Keratinocyte (primary cell): ENCODE data around the gene GNLY. TPM values are rescaled to one million over a fixed set of nuclear protein-coding genes. Genes with fewer than 3 reads are reported as not detected.

Experiments used
- DNase-seq: peaks from one replicate; pipeline ENCODE4 v3.0.0-alpha.2; 2011; ENCODE audit warnings: low read depth, missing footprints, low spot score
- FAIRE-seq: peaks from 2 replicates; lab custom pipeline; 2011; peaks lifted over from hg19 to GRCh38; lab: Jason Lieb, UNC
- H2AFZ ChIP-seq: 2 replicates; pipeline ENCODE4 v1.6.0; 2012; ENCODE audit warnings: low read length, control low read depth, inconsistent platforms; ENCODE audit not compliant: control insufficient read depth
- H3K27ac ChIP-seq: 2 replicates; pipeline ENCODE4 v1.5.1; 2011; ENCODE audit warnings: low read length; ENCODE audit not compliant: control insufficient read depth, insufficient read depth
- H3K27me3 ChIP-seq: 3 replicates; pipeline ENCODE4 v1.6.0; 2011; ENCODE audit warnings: low read length; ENCODE audit not compliant: control insufficient read depth, insufficient read depth; ENCODE audit errors: extremely low read depth
- H3K36me3 ChIP-seq, 2 experiments: 2 replicates in 1 of 2; 3 replicates in 1 of 2; pipeline ENCODE4 v1.5.1; 2011; ENCODE audit warnings: low read length in 2 of 2, mild to moderate bottlenecking in 1 of 2; ENCODE audit not compliant: control insufficient read depth in 2 of 2, insufficient read depth in 2 of 2; ENCODE audit errors: extremely low read depth in 1 of 2
- H3K4me1 ChIP-seq: 3 replicates; pipeline ENCODE4 v1.5.1; 2011; ENCODE audit warnings: low read length; ENCODE audit not compliant: control insufficient read depth, insufficient read depth; ENCODE audit errors: extremely low read depth
- H3K4me2 ChIP-seq: 3 replicates; pipeline ENCODE4 v1.6.0; 2011; ENCODE audit warnings: low read depth, low read length; ENCODE audit not compliant: control insufficient read depth, insufficient read depth; ENCODE audit errors: extremely low read depth
- H3K4me3 ChIP-seq, 3 experiments: fragments of 200-600 bp in 1 of 3; sonication (generic) in 1 of 3; 2 replicates in 2 of 3; 3 replicates in 1 of 3; pipeline ENCODE4 v1.5.1; 2011 to 2016; ENCODE audit warnings: low read length in 3 of 3, mild to moderate bottlenecking in 3 of 3, control low read depth in 2 of 3, inconsistent platforms in 1 of 3, low read depth in 1 of 3, mixed read lengths in 1 of 3, mixed run types in 1 of 3, moderate library complexity in 1 of 3; ENCODE audit not compliant: control insufficient read depth in 2 of 3, insufficient read depth in 2 of 3; ENCODE audit errors: extremely low read depth in 1 of 3
- H3K79me2 ChIP-seq: 2 replicates; pipeline ENCODE4 v1.6.0; 2012; ENCODE audit warnings: low read length; ENCODE audit not compliant: control insufficient read depth, insufficient read depth
- H3K9ac ChIP-seq: 3 replicates; pipeline ENCODE4 v1.6.0; 2011; ENCODE audit warnings: low read length; ENCODE audit not compliant: control insufficient read depth, insufficient read depth; ENCODE audit errors: extremely low read depth
- H3K9me1 ChIP-seq: 3 replicates; pipeline ENCODE4 v1.6.0; 2011; ENCODE audit warnings: low read length; ENCODE audit not compliant: control insufficient read depth, insufficient read depth; ENCODE audit errors: extremely low read depth
- H3K9me3 ChIP-seq: 2 replicates; pipeline ENCODE4 v1.5.1; 2012; ENCODE audit warnings: low read depth, low read length; ENCODE audit not compliant: control insufficient read depth
- H4K20me1 ChIP-seq: 3 replicates; pipeline ENCODE4 v1.6.0; 2011; ENCODE audit warnings: low read length; ENCODE audit not compliant: control insufficient read depth, insufficient read depth; ENCODE audit errors: extremely low read depth
- CTCF ChIP-seq, 3 experiments: IDR thresholded peaks in 1 of 3; conservative IDR thresholded peaks in 1 of 3; optimal IDR thresholded peaks in 1 of 3; 2 replicates in 2 of 3; 3 replicates in 1 of 3; pipeline versions ENCODE3 to v1.5.1; 2011; ENCODE audit warnings: low read length in 3 of 3, mild to moderate bottlenecking in 3 of 3, moderate library complexity in 2 of 3, control low read depth in 1 of 3, inconsistent platforms in 1 of 3; ENCODE audit not compliant: insufficient read depth in 2 of 3; ENCODE audit errors: extremely low read depth in 1 of 3
- EZH2 ChIP-seq: IDR thresholded peaks from one replicate; pipeline ENCODE4 v1.6.1; 2012; ENCODE audit warnings: inconsistent platforms, mild to moderate bottlenecking, low read length, moderate library complexity
- dilution Hi-C: fragments of 300-500 bp; cut with MboI; formaldehyde crosslinking; loops from one replicate; pipeline ENCODE4 v1.7.0; 2020; ENCODE audit warnings: low sequenced_read_pairs; ENCODE audit not compliant: extremely low pct_ligation_motif_present
- polyA plus RNA-seq, 5 experiments: library from polyadenylated mRNA; depleted of rRNA in 3 of 5; stranded (reverse) in 3 of 5; stranded (forward) in 1 of 5; unstranded in 1 of 5; fragments of >200 nt; gene quantifications; 1 replicate in 1 of 5; 2 replicates in 3 of 5; 3 replicates in 1 of 5; pipeline versions ENCODE4 v1.2.1 to v1.2.3, GENCODE V29; 2011 to 2012; ENCODE audit warnings: missing spikeins in 2 of 5, low read depth in 1 of 5, low replicate concordance in 1 of 5

Gene GNLY
- polyA plus RNA-seq, 1 donor (not counting 4 experiments of a cell fraction or from before 2014, with no cell fraction given) = not detected

- Histone ChIP-seq H3K27me3 (no peaks in the 10 kb centered on the region), H3K79me2 (no peaks in the 10 kb centered on the region), H3K27ac (no peak overlapping the region), H2AFZ (no peak overlapping the region), H3K36me3 (peaks cover 0 to 8% of the 10 kb centered on the region in 2 experiments), H3K9ac (no peak overlapping the region), H3K4me3 (no peak overlapping the region), H3K4me2 (no peak overlapping the region), H3K4me1 (no peaks in the 10 kb centered on the region), H4K20me1 (no peaks in the 10 kb centered on the region), H3K9me1 (no peaks in the 10 kb centered on the region), H3K9me3 (no peaks in the 10 kb centered on the region)
- dilution Hi-C loops = no loop called here
- TF ChIP-seq EZH2 = no peak
- no peak for TF ChIP-seq CTCF (optimal IDR thresholded peaks at IDR 0.05 in 1 of 3, IDR thresholded peaks at IDR 0.05 in 1 of 3, conservative IDR thresholded peaks at IDR 0.05 in 1 of 3; ENCODE audit: extremely low read depth in 1 of 3, insufficient read depth in 2 of 3, low read length in 3 of 3)
- no peak for DNase-seq
- no peak for FAIRE-seq
Measured at GRCh38 chr2:85661139-85661858, 32.9 kb upstream of the GNLY start.

GRCh38 chr2:85662899-85663593 lies 31.1 kb upstream of the GNLY start:
- Histone ChIP-seq H3K9ac (no peak overlapping the region), H3K9me1 (no peaks in the 10 kb centered on the region), H3K4me2 (no peak overlapping the region), H2AFZ (no peak overlapping the region), H3K4me3 (no peak overlapping the region), H3K4me1 (no peaks in the 10 kb centered on the region), H3K27me3 (no peaks in the 10 kb centered on the region), H4K20me1 (no peaks in the 10 kb centered on the region), H3K9me3 (no peaks in the 10 kb centered on the region), H3K36me3 (peaks cover 0 to 3% of the 10 kb centered on the region in 2 experiments), H3K79me2 (no peaks in the 10 kb centered on the region), H3K27ac (no peak overlapping the region)
- DNase-seq (no peak), FAIRE-seq (no peak)
- dilution Hi-C loops = no loop called here
- TF ChIP-seq EZH2 (no peak), CTCF (optimal IDR thresholded peaks at IDR 0.05 in 1 of 3, IDR thresholded peaks at IDR 0.05 in 1 of 3, conservative IDR thresholded peaks at IDR 0.05 in 1 of 3; ENCODE audit: extremely low read depth in 1 of 3, insufficient read depth in 2 of 3, low read length in 3 of 3) (no peak)
